GM12891 (cell line): ENCODE results near the gene AGBL1.

Experiments used
- PAX5 ChIP-seq: IDR thresholded peaks from 2 replicates; pipeline ENCODE4 v1.6.1; 2011; ENCODE audit warnings: low read length, moderate library complexity, mild to moderate bottlenecking; ENCODE audit not compliant: insufficient read depth, severe bottlenecking
- POLR2A ChIP-seq: IDR thresholded peaks from 2 replicates; pipeline ENCODE4 v1.6.1; 2011; ENCODE audit warnings: low read depth, low read length, control low read depth
- POLR2AphosphoS5 ChIP-seq: IDR thresholded peaks from 2 replicates; pipeline ENCODE4 v1.6.1; 2011; ENCODE audit warnings: low read depth, low read length, control low read depth
- SPI1 ChIP-seq: IDR thresholded peaks from 2 replicates; pipeline ENCODE4 v1.6.1; 2011; ENCODE audit warnings: low read depth, low read length, control low read depth
- TAF1 ChIP-seq: IDR thresholded peaks from 2 replicates; pipeline ENCODE4 v1.6.1; 2011; ENCODE audit warnings: low read depth, low read length, control low read depth

DNA sequence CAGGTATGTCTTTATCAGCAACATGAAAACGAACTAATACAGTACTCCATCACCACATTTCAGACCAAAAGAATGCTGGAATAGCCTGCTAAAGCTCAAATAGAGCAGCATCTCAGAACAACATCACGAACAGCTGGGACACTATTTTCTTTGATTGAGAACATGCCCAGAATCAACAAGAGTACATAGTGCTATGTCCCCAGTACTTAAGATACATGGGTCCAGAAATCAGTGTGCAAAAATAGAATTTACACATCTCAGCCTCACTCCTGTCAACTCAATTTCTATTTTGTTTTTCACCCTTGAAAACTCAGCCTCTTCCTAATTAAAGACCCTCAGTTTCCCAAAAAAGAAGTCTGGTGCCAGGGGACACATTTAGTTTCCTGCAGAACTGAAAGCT, 753.9 kb downstream of the AGBL1 start:
- no peak for TF ChIP-seq POLR2A
- TF ChIP-seq POLR2AphosphoS5 = no peak
- no peak for TF ChIP-seq TAF1
- no peak for TF ChIP-seq PAX5
- TF ChIP-seq SPI1 = no peak
